HG02798 (cell line): ENCODE data around the gene GOLGA6D.
"Not testable (repeated sequence)": the region's sequence is repeated elsewhere in the genome, so short reads cannot be mapped to it uniquely, and the experiment has no call there.

Experiments used
- ATAC-seq: cut with Tn5 transposase; IDR thresholded peaks from one replicate; pipeline ENCODE4 v1.9.1; 2021; ENCODE audit warnings: mild to moderate bottlenecking; ENCODE audit not compliant: unreplicated experiment, poor library complexity

The GOLGA6D gene

GRCh38 chr15:75275617-75276016 is 7.0 kb upstream of the GOLGA6D start:
- not testable (repeated sequence) for ATAC-seq

- ATAC-seq, result not testable (repeated sequence)
These were observed 4.1 kb upstream of the GOLGA6D start for GRCh38 chr15:75278497-75278896.

- not testable (repeated sequence) for ATAC-seq
These were observed 1.5 kb downstream of the GOLGA6D start for GRCh38 chr15:75284152-75284551.

- ATAC-seq, result not testable (repeated sequence)
These were observed 11.0 kb downstream of the GOLGA6D start for GRCh38 chr15:75293660-75294059.

- peak; percentile 57 for ATAC-seq
These were observed 16.1 kb downstream of the GOLGA6D start for GRCh38 chr15:75298541-75299310.

GRCh38 chr15:75299311-75299688 is 16.7 kb downstream of the GOLGA6D start:
- peak; percentile 52 for ATAC-seq

GRCh38 chr15:75300026-75300425 is 17.4 kb downstream of the GOLGA6D start:
- not testable (repeated sequence) for ATAC-seq

- no peak for ATAC-seq
These were observed 19.7 kb downstream of the GOLGA6D start for GRCh38 chr15:75302318-75302717.

GRCh38 chr15:75302753-75303152 is 20.1 kb downstream of the GOLGA6D start:
- not testable (repeated sequence) for ATAC-seq

- no peak for ATAC-seq
These were observed 23.6 kb downstream of the GOLGA6D start for GRCh38 chr15:75306188-75306587.

GRCh38 chr15:75307778-75308390 is 25.2 kb downstream of the GOLGA6D start:
- ATAC-seq, result no peak

- no peak for ATAC-seq
These were observed 27.1 kb downstream of the GOLGA6D start for GRCh38 chr15:75309711-75310110.

- ATAC-seq, result not testable (repeated sequence)
These were observed 29.9 kb downstream of the GOLGA6D start for GRCh38 chr15:75312548-75312947.

GRCh38 chr15:75313116-75313845 is 30.6 kb downstream of the GOLGA6D start:
- no peak for ATAC-seq

- ATAC-seq, result no peak
These were observed 32.1 kb downstream of the GOLGA6D start for GRCh38 chr15:75314552-75315290.

- ATAC-seq, result not testable (repeated sequence)
These were observed 36.7 kb downstream of the GOLGA6D start for GRCh38 chr15:75319231-75319897.

GRCh38 chr15:75321711-75322110 is 39.1 kb downstream of the GOLGA6D start:
- ATAC-seq, result no peak

- no peak for ATAC-seq
These were observed 43.3 kb downstream of the GOLGA6D start for GRCh38 chr15:75325922-75326321.

GRCh38 chr15:75327005-75327404 is 44.4 kb downstream of the GOLGA6D start:
- no peak for ATAC-seq

- no peak for ATAC-seq
These were observed 44.9 kb downstream of the GOLGA6D start for GRCh38 chr15:75327491-75327890.
